HUDEP-2 (cell line): ENCODE results near the gene SSBP3.
"Not testable (repeated sequence)": the region's sequence is repeated elsewhere in the genome, so short reads cannot be mapped to it uniquely, and the experiment has no call there.

ENCODE experiments used
- DNase-seq, 76 experiments: peaks; one replicate each; lab custom pipeline; 2025; ENCODE audit not compliant: unreplicated experiment in 76 of 76; lab: John Stamatoyannopoulos, UW

The SSBP3 gene

DNA sequence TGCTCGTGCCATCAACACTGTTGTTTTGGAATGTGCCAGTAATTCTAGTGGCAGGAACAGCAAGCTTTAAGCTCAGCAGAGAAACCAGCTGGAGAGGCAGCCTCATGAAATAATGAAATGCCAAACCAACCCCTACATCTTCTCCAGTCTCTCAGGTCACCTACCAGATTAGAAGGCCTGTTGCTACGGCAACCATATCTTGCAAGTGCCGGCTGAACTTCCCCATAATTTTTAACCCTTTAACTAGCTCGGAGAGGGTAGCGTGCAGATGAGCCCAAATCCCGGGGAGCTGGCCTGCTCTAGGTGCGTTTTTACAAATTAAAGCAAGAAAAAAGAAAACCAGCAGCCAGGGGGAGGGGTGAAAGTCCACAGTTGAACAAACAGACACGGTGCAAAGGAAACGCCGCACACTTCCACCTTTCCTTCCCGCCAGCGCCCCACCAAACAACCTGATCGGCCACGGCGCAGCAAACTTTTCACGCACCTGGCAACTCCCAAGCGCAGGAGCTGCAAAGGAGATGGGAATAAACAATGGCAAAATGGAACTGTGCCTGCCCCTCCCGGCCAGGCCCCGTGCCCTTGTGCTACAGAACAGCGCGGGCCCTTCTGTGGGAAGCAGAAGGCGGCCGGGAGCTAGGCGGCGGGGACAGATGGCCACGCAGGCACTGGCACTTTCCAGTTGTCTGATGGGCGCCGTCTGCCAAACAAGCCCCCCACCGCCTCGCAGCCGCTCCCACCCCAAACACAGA, 50.1 kb downstream of the SSBP3 start:
- DNase-seq, result peak in 64 of 76 experiments; percentile 7 to 81 (median 56)

DNA sequence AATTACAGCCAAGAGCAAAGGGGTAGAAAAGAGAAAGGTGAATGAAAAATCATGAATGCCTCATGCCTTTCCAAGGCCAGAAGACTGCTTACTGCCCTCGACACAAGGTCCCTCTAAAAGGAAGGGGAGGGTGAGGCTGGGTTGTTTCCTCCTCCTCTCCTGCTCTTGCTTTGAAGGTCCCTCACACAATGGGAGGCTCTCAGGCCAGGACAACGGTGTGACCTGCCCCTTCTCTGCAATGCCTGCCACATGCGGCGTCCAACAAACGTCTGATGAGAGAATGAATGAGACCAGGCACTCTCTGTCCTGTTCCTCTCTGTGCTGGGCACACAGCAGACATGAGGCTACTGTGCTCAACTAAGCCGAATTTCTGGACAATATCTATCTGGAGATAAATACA, 51.3 kb downstream of the SSBP3 start:
- DNase-seq, result no peak

DNA sequence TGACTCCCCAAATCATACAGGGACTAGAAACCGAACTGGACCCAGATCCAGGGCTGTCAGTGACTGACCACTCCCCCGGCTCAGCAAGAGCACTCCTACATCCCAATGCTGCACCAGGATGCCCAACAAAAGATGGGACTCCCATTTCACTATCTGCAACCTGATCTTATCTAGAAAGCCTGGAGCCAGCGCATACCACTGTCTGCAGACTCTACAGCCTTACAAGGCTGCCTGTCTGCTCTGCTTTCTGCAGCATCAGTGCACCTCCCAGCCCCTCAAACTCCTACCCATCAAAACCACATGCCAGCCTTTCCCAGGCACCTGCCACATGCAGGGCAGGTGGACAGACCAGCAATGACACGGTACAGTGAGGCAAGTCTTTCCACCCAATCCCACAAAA, 52.2 kb downstream of the SSBP3 start:
- DNase-seq, result peak in 1 of 76 experiments; percentile 12

DNA sequence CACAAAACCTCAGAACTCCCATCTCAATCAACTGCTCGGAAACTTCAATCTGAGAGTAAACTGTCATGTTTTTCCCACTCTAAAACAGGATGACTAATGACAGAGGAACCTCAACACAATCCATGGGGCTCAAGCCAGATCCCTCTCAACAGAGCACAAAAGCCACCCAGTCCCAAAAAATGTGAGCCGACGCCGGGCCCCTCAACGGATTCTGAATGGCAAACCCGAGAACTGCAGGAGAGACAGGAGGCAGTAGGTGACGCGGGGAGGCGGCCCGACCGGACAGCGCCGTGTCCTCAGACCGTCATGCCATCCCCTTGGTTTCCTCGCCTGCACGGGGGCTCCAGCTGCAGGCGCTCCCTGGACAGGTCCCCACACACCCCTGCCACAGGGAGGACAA, 53.4 kb downstream of the SSBP3 start:
- DNase-seq, result no peak

DNA sequence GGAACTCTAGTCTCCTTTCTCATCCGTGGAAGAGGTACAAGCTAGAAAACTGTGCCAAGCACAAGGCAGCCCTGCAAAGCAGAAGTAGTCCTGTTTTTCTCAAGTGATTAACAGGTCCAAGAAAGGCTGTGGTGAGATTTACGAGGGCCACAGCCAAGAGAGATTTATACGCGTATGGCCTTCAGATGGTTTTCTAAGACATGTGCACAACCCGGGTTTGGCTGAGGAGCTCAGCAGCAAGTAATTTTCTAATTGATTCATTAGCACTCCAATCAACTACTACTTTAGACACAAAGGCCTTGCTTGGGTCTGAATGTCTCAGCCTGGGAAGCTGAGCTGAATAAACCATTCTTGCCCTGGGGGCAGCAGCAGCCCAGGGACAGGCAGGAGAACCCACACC, 55.8 kb downstream of the SSBP3 start:
- DNase-seq, result no peak

DNA sequence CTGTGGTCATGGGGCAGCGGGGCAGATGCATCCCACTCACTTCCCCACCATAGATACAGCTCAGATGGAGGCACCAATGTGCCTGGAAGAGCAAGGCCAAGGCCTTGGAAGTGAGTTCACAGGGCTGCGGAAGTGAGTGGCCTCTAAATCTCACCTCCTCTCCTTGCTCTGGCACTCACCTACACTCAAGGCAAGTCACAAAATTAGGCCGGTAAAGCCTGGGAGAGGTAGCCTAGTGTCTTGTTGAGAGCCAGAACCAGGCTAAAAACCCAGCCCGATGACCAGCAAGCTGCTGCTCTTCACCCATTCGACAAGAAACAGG, 57.5 kb downstream of the SSBP3 start:
- no peak for DNase-seq

DNA sequence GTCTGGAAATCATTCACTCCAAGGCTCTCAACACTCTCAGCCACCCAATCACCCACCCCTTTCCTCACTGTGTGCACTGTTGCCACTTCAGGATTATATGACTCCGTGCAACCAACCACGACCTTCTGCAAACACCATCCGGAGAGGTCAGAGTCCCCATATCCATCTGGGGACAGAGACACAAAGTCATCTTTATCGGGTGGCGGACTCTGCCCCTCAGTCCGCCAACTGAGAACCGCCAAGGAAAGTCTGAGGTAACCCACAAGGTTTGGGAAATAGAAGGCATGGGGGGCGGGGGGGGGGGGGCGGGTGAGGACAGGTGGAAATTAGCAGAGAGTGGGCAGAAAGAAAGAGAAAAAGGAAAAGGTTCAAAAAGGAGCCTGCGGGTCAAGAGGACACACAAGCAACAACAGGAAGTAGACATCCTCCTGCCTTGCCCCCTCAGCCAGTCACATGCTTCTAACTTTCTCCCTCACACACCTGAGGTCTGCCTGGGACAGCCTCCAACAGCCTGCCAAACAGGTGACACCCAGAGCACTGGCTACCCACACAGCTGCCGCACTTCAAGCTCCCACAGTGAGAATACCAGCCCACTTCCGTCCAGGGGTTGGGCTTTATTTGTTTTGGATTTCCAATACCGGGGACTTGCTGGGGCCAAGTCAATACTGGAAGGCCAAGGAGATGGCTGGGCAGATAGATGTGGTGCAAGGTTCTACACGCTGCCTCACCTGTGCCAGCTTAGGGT, 58.1 kb downstream of the SSBP3 start:
- no peak for DNase-seq

DNA sequence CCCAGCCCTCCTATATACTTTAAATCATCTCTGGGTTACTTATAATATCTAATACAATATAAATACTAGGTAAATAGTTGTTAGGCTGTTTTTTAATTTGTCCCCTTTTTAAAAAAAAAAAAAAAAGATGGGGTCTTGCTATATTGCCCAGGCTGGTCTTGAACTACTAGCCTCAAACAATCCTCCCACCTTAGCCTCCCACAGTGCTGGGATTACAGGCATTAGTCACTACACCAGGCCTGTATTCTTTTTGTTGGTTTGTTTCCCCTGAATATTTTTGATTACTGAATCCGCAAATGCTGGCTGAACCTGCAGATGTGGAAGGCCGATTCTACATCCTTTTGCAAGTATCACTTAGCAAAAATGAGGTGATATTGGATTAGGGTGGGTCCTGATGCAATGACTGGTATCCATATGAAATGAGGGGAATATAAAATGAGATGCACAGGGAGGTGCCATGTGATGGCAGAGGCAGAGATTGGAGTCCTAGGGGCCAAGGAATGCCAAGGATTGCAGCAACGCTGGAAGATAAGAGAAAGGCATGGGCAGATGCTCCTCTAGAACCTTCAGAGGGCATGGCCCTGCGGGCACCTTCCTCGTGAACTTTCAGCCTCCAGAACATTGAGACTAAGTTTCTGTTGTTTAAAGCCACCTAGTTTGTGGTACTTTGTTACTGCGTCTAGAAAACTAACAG, 58.8 kb downstream of the SSBP3 start:
- no peak for DNase-seq

DNA sequence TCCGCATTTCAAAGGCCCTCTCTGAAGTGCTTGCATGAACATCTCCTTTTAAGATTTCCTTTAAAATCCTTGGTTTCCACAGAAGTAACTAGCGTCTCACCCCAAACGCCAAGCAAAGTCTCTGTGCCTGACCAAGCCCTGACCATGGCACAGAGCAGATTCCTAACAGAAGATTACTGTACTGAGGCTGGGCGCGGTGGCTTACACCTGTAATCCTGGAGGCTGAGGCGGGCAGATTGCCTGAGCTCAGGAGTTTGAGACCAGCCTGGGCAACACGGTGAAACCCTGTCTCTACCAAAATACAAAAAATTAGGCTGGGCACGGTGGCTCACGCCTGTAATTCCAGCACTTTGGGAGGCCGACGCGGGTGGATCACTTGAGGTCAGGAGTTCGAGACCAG, 60.6 kb downstream of the SSBP3 start:
- not testable (repeated sequence) for DNase-seq

DNA sequence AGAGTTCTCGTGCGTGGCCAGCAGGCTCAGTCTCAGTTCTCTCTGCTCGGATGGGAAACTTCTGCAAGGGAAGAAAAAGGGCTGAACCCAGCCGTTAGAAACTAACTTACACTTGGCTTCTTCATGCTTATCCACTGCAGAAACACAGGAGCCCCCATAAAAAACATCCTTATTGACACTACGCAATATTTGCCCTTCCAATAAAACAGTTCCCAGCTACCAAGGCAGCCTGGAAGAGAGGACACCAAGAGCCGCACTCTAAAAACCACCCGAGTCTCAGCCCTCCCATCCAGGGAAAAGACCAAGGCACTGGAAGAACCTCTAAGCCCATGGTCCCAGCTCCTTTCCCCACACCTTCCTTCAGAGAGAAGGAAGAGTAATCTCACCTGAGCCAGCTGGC, 61.1 kb downstream of the SSBP3 start:
- no peak for DNase-seq

DNA sequence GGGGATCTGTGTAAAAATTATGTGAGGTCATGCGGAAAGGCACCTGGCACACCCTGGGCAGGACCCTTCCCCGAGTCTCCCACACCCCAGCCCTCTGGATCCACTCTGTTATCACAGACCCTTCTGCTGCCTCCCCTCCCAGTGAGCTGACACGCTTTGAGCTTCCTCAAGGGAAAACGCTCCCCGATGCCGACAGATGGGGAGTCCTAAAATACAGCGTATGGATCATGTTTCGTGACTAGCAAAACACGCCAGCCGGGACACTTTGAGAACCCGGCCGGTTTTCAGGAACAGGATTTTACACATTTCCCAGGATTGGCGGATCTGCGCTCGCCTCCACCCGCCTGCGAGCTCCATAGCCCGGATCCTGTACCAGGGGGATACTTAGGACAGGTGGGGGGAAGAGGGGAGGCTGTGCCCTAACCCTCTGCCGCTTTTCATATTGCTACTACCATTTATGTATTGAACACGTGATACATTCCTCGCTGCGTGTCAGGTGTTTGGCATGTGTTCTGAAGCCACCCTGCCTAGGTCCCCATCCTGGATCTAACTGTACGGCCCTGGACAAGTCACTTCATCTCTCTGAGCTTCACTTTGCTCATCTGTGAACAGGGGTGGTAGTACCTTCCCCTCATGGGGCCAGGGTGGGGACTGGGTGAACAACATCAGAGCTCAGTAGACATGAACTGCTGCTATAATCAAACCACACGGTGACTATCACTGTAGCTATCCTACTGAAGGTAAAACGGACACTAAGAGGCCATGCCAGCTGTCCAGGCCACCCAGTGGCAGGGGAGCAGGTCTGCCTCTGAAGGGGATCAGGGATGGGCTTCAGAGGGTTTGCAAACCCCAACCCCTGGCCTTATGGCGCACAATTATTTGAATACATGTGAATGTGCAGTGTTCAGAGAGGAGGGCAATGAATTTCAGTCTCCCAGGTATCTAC, 63.2 kb downstream of the SSBP3 start:
- DNase-seq, result no peak

DNA sequence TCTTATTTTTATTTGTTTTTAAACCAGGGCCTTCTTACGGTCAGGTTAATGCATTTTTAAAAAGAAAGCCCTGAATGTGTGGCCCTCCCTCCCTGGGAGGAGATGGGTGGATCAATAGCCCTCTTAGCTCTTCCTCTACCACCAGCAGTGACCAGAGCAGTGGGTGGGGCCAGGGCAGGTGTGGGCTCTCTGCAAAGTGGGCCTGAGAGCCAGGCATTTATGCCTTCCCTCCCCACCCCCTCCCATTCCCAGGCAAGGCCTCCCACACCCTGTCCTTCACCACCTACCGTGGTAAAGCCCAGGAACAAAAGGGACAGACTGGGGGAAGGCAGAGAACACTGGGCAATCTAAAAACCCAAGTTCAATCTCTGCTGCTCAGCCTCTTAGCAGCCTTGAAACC, 63.9 kb downstream of the SSBP3 start:
- no peak for DNase-seq

DNA sequence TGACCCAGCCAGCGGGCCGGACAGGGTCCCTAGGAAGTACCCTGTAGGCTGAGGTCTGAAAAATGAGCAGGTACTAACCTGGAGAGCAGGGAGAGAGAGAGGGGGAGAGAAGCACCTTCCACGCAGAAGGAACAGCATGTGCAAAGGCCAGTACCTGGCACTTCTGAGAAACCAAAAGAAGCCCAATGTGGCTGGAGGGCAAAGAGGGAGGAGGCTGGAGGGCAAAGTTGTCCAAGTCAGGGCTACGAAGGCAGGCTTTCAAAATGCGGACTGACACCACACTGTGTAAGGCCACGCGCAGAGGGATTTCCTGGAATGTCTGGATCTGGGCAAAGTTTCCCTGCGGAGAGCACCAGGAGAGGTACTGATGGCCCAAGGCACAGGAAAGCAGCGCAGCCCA, 64.4 kb downstream of the SSBP3 start:
- no peak for DNase-seq

DNA sequence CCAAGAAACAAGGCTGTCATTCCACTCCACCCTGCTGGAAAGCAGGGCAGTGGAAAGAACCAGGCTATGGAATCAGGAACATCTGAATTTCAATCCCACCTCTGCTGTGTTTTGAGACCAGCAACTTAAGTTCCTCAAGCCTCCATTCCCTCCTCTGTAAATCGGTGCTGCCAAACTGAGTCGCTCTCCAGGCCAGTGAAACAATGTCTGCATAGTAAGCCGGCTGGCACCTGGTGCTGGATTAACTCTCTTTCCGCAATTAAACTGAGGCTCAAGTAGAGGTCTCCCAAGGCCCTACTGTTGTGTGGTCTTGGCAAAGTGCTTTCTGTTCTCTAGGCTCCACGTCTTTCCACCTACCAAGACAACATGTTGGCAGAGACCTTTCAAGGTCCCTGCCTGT, 65.3 kb downstream of the SSBP3 start:
- no peak for DNase-seq

DNA sequence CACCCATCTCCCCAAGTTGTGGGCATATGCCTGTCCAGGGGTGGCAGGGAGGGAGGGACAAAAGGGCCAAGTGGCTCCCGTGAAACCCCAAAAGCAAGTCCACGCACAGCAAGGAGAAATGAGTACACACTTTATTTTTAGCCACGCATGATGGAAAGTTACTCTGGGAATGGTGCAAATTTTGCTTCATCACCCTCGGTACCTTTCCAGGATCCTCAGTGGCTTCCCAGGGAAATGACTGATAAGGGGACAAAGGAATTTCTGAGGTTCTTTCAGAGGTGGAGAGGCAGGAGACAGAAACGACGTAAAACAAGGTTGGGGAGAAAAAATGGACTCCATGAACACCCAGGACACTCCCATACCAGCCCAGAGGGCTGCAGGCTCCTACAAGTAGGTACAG, 65.8 kb downstream of the SSBP3 start:
- DNase-seq, result no peak

DNA sequence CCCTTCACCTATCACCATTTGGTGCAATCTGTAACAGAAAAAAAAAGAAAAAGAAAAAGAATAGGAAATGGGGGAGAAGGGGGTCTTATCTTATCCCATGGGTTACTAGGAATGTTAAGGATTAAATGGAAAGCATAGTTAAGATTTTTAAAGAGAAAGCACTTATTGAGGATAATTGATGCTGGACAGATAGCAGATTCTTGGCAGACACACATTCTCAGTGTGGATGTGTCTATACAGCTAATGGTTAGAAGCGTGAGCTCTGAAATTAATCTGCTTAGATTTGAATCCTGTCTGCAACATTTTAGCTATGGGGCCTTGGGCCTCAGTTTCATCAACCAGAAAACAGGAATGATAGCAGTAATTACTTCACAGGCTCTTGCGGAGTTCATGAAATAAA, 67.1 kb downstream of the SSBP3 start:
- DNase-seq, result no peak

DNA sequence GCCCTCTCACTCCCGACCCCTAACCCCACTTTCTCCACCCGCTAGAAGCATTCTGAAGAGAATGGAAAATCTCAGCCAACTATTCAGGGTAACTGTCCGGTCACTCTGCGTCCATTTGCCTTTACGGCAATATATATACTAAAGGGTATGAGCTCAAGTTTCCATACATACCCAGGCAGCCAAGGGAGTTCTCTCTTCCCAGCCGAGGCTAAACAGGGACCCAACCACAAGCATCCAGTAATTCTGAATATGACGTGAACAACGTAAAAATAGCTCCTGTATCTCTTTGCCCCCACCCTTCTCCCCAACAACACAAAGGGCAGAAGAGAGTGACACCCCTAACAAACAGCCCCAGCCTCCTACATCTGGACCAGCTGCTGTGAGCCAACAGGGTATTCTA, 67.7 kb downstream of the SSBP3 start:
- DNase-seq, result no peak

DNA sequence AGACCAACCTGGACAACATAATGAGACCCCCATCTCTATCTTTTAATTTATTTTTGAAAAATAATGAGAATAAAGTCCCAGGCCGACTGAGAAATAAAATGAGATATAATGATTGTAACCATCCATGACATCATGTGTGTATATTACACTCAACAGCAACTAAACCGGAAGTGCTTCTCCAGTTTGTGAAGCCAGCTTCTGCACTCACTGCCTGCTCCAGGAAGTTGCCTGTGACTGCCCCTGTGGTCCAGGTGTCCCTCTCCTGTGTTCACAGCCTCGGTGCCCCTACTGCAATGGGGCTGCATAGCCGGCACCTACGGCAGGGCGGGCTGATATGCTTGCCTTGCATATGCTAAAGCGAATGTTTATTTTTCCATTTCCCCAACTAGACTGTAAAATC, 68.3 kb downstream of the SSBP3 start:
- DNase-seq, result no peak

DNA sequence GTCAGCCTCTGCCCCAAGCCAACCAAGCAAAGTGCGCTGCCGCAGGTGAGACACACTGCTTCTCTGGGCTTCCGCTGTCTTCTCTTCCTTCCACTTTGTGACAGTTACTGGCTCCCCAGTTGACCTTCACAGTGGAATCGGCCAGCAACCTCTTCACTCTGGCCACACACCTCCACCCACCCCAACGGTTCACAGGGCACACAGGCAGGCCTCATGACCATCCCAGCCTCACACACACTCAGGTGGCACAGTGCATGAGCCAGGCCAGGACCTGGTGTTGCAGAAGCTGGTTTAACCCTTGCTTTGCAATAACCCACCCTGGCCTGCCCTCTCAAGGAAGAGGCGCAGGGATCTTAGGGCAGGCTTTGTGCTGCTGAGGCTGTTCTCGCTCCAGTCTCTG, 69.2 kb downstream of the SSBP3 start:
- no peak for DNase-seq

DNA sequence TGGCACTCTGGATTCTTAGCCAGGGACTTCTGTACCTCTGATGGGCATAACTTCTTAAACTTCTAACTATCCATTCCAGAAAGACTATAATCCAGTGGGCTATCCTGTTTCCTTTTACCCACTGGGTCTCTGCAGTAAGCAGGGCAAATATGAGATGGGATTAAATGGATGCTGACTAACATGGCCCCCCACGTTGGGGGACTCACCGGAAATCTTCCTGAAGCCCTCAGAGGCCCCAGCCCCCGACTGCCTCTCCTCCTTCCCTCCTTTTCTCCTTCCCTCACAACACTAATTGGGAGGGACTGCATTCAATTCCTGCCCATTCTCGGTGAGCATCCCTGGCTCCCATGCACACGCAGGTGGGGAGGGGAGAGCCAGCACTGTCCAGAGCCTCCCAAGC, 70.1 kb downstream of the SSBP3 start:
- DNase-seq, result no peak

DNA sequence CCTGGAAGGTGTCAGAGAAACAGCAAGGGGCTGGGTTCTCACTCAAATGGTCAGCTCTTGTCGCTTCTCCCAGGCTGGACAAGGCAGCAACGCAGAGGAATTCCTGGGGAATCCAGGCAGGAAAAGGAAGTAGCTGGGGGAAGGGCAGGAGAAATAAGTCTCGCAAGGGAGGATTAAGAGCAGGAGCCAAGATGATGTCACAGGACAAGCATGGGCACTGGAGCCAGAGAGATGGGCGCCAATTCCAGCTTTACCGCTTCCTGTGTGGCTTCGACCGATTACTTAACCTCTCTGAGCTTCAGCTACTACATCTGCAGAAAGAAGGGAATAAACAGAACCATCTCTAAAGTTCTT, 70.5 kb downstream of the SSBP3 start:
- no peak for DNase-seq
